GM21825 (cell line): ENCODE measurements around the gene TDP2.

Experiments
- ATAC-seq: cut with Tn5 transposase; IDR thresholded peaks from one replicate; pipeline ENCODE4 v1.9.1; 2021; ENCODE audit warnings: mild to moderate bottlenecking, moderate library complexity; ENCODE audit not compliant: unreplicated experiment

Gene TDP2

GRCh38 chr6:24607310-24608105, 59.2 kb downstream of the TDP2 start:
- no peak for ATAC-seq

GRCh38 chr6:24606200-24606930, 60.3 kb downstream of the TDP2 start:
- ATAC-seq, result no peak

DNA sequence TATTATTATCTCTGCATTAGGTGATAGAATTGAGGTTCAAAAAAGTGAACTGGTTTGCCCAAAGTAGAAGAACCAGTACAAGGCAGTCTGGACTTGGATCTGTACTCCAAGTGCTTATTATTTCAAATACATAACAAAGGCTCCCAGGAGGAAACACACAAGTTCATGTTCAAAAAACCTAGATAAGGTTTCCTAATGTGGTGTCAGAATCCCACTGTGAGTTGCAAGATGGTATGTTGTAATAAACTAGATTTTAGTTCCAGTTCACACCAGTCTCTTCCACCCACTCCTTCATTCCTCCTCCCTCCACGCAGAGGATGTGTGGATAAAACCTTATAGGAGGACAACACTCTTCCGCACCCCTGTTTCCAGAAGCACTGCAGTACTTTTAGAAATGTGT, 63.5 kb downstream of the TDP2 start:
- no peak for ATAC-seq

GRCh38 chr6:24600903-24601302, 65.8 kb downstream of the TDP2 start:
- no peak for ATAC-seq
